ENCODE results near the gene CASP10.

DNA sequence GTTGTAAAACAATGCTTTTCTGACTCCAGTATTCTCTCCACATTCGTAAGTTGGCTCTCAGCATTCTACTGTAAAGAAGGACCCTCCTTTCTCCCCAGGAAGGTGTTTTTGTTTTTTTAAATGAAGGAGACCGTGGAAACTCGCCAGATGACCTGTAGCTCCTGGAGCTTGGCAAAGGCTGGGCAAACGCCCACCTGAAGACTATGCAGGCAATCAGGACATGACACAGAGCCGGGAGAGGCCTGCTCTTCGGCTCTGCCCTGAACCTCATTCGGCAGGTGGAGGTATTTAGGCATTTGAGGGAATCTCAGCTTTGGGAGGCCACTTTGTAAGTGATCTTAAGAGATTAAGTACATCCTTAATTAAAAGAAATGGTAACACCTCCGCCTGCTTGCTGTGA, 17.4 kb downstream of the CASP10 start:
- TF ChIP-seq CTCF (IDR thresholded peaks at IDR 0.05; ENCODE audit: control extremely low read depth in 1 of 3, insufficient read depth in 1 of 3, low read depth in 1 of 3, low read length in 3 of 3) (no peak), RNF2 (IDR thresholded peaks at IDR 0.05; ENCODE audit: borderline replicate concordance, low read depth, low read length, missing control alignments, poor library complexity, severe bottlenecking) (no peak), SIN3A (conservative IDR thresholded peaks at IDR 0.05 in 1 of 2, IDR thresholded peaks at IDR 0.05 in 1 of 2; ENCODE audit: low read depth in 1 of 2, low read length in 2 of 2) (no peak), RAD21 (IDR thresholded peaks at IDR 0.05 in 1 of 2, conservative IDR thresholded peaks at IDR 0.05 in 1 of 2; ENCODE audit: low read depth in 2 of 2, low read length in 2 of 2) (no peak), TAF1 (IDR thresholded peaks at IDR 0.05; ENCODE audit: low read depth, low read length) (no peak), KDM1A (IDR thresholded peaks at IDR 0.05; ENCODE audit: borderline replicate concordance, low read length) (no peak), CHD2 (IDR thresholded peaks at IDR 0.05; ENCODE audit: low read length) (no peak), MAX (IDR thresholded peaks at IDR 0.05) (no peak), CEBPB (IDR thresholded peaks at IDR 0.05; ENCODE audit: low read depth, low read length) (no peak), EP300 (IDR thresholded peaks at IDR 0.05; ENCODE audit: borderline replicate concordance in 1 of 2, low read depth in 2 of 2, low read length in 2 of 2) (no peak), GTF2F1 (IDR thresholded peaks at IDR 0.05; ENCODE audit: borderline replicate concordance, low read depth, low read length) (no peak), CREB1 (IDR thresholded peaks at IDR 0.05) (no peak), POLR2A (IDR thresholded peaks at IDR 0.05; ENCODE audit: control extremely low read depth in 1 of 2, low read depth in 2 of 2, low read length in 2 of 2) (no peak)

Measured in H1 (cell line).